Cardiac fibroblast (primary cell): ENCODE results near the gene GNL3.
A peak's percentile ranks its signal among the peaks of the same experiment; 100 is the strongest.
"Not testable (repeated sequence)": the region's sequence is repeated elsewhere in the genome, so short reads cannot be mapped to it uniquely, and the experiment has no call there.

Source experiments
- DNase-seq, 2 donors: peaks; one replicate each; pipeline versions ENCODE4 v3.0.0 to v3.0.0-alpha.2; 2010; ENCODE audit warnings: low read depth in 2 of 2
- H3K4me3 ChIP-seq, 2 donors: replicated peaks in 1 of 2; 1 replicate in 1 of 2; 2 replicates in 1 of 2; pipeline ENCODE4 v1.5.1; 2011; ENCODE audit warnings: low read depth in 2 of 2, low read length in 2 of 2, mild to moderate bottlenecking in 2 of 2, moderate library complexity in 1 of 2
- TF ChIP-seq, protein P1 (sequence below): IDR thresholded peaks from one replicate; pipeline ENCODE4 v1.5.1; 2011; ENCODE audit warnings: low read depth, mild to moderate bottlenecking, low read length, inconsistent platforms

Gene GNL3

DNA sequence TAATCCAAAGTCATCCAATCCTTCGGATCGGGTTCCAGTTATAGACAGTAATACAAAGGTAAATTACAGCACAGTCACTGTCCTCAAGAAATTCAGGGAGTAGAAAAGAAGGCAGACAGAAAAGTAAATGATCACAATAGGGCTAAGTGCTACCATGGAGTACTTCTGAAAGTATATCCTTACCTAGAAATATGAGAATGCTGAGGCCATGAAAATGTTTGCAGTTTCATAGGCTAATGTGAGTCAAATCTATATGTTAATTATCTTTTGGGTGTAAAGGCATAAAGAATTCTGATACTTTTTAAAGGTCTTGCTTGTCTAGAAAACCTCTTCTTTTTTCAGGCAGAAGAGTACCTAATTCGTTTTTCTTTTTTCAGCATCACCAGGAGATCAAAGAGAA, 29.9 kb upstream of the GNL3 start:
- TF ChIP-seq, protein P1, sequence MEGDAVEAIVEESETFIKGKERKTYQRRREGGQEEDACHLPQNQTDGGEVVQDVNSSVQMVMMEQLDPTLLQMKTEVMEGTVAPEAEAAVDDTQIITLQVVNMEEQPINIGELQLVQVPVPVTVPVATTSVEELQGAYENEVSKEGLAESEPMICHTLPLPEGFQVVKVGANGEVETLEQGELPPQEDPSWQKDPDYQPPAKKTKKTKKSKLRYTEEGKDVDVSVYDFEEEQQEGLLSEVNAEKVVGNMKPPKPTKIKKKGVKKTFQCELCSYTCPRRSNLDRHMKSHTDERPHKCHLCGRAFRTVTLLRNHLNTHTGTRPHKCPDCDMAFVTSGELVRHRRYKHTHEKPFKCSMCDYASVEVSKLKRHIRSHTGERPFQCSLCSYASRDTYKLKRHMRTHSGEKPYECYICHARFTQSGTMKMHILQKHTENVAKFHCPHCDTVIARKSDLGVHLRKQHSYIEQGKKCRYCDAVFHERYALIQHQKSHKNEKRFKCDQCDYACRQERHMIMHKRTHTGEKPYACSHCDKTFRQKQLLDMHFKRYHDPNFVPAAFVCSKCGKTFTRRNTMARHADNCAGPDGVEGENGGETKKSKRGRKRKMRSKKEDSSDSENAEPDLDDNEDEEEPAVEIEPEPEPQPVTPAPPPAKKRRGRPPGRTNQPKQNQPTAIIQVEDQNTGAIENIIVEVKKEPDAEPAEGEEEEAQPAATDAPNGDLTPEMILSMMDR, result no peak
- DNase-seq, result no peak
- no peak overlapping the region for H3K4me3 ChIP-seq

DNA sequence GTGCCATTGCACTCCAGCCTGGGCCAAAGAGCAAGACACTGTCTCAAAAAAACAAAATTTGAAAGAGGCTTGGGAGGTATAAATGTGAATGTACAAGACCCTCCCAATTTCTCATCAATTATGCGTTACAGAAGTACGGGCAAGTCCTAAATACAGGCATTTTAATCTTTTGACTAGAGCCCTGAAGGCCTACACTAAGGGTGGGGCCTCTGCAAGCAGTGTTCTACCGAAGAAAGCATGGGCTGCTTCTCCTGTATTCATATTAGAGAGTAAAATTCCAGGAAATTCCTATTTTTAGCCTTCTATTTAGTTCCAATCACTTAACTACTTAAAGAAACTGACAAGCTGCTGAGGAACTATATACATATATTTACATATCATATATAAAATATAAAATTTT, 25.8 kb upstream of the GNL3 start:
- no peak for DNase-seq
- TF ChIP-seq, protein P1, result no peak
- no peak overlapping the region for H3K4me3 ChIP-seq

DNA sequence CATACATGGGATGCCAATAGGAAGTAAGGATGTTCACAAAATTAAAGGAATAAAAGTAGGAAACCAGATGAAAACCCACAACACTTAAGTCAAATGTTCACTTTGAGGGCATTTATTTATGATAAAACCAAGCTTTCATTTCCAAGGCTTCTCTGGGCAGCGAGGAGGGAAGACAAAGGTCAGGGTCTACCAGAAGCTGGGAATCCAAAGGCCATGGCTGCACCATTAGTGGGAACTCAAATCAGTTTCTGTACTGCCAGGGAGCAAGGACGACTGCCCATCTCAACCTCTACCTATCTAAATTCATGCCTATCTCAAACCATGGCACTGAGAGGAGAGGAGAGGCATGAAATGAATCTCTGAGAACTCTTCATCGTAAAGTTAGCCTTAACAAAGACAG, 22.7 kb upstream of the GNL3 start:
- no peak overlapping the region for H3K4me3 ChIP-seq
- DNase-seq, result no peak
- TF ChIP-seq, protein P1, result no peak

DNA sequence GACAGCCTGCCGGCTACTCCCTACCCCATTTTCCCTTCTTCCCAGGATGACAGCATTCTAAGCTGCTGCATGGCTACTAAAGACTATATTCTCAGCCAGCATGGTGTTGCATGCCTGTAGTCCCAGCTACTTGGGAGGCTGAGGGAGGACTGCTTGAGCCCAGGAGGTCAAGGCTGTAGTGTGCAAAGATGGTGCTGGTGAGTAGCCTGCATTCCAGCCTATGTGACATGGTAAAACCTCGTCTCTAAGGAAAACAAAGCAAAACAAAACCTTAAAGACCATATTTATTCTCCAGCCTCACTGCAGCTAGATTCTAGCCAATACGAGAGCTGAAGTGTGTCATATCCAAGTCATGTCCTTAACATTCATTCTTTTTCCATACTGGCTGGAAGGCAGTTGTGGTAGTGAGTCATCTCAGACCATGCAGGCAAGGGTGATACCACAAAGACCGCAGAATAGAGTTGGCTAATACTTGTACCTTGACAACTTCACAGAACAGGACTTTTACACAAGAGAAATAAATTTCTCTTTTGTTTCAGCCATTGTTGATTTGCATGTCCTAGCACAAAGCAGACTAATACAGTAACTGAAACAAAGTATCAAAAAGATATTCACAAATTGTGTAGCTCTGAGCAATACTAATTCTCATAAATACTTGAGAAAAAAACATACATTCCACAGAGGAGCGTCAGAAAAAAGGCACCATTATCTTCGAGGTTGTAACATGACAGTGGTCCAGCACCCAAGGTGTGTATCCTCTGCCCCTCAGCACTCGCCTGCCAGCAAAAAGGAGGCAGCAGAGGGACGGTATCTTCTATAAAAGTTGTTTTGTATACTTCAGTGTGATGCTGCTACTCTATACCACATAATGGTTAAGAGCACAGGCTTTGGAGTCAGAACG, 15.0 kb upstream of the GNL3 start:
- peak; percentile 98 to 100 for DNase-seq
- H3K4me3 ChIP-seq, result no peak overlapping the region
- TF ChIP-seq, protein P1, result no peak

DNA sequence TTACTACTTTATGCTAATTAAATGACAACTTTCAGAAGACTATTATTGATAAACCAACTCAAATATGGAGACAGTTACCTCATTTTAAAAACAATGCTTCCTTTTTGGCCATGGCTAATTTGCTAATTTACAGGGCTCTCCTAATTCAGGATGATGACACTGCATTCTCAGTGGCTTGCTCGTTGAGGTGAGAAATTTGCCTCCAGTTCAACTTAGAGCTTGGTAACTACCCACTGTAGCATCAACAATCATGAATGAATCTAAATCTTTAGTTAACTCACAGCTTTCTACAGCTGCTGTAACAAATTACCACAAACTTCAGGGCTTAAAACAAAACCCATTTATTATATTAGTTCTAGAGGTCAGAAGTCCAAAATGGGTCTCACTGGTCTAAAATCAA, 14.2 kb upstream of the GNL3 start:
- no peak overlapping the region for H3K4me3 ChIP-seq
- DNase-seq, result no peak
- TF ChIP-seq, protein P1, result no peak

DNA sequence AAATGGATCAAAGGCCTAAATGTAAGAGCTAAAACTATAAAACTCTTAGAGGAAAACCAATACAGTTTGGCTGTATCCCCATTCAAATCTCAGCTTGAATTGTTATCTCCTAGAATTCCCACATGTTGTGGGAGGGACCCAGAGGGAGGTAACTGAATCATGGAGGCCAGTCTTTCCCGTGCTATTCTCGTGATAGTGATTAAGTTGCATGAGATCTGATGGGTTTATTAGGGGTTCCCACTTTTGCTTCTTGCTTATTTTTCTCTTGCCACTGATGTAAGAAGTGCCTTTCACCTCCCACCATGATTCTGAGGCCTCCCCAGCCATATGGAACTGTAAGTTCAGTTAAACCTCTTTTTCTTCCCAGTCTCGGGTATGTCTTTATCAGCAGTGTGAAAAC, 9.6 kb upstream of the GNL3 start:
- H3K4me3 ChIP-seq, DNase-seq: not testable (repeated sequence)

DNA sequence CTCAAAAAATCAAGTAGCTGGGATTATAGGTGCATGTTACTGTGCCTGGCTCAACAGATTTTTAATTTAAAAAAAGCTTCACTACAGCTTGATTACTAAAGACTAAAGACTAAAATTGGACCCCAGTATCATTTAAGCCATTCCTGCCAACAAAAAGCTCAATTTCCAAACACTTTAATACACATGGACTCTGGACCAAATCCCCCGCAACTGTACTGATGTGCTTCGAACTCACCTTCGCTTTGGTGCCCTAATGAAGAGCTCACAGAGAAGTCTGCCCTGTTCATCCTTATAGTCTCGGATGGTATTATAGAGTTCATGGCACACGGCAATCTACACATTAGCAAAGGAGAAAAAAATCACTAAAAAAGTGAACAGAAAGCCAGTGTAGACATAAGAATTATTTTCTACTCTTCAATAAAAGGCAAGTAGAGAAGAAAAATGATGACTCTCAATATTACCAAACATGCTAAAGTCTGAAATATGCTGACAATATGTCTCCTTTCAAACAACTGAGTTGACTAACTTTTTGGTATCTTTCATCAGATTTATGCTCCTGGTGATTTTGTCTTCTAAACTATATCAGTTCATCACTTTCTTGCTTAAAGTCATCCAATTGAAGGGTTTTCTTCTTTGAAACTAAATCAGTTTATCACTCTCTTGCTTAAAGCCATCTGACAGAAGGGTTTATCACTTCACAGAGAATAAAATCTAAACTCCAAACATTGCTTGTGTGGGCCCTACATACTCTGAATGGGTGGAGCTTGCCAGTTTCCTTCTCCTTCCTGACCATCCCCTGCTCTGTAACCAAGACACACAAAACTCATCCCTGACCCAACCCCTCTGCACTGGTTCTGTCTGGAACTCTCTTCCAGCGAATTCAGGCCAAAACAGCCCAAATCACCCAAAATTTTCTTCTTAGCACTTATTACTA, 7.3 kb upstream of the GNL3 start:
- TF ChIP-seq, protein P1, result no peak
- DNase-seq, result no peak
- no peak overlapping the region for H3K4me3 ChIP-seq
